Natural killer cell (primary cell): Measurements from ENCODE around the gene AMN. TPM values are rescaled to one million over a fixed set of nuclear protein-coding genes. Genes with fewer than 3 reads are reported as not detected.
A peak's percentile ranks its signal among the peaks of the same experiment; 100 is the strongest.

ENCODE experiments used
- ATAC-seq, 3 donors: fragments of 150-1000 bp in 2 of 3; fragments of 200-7000 bp in 1 of 3; cut with Tn5 transposase; 1 replicate in 1 of 3; 2 replicates in 2 of 3; pipeline ENCODE4 v1.10.0; 2021; ENCODE audit warnings: mild to moderate bottlenecking in 2 of 3, moderate library complexity in 2 of 3
- DNase-seq, 2 donors: peaks; one replicate each; pipeline versions ENCODE4 v3.0.0 to v3.0.0-alpha.2; 2013 to 2021; ENCODE audit warnings: mixed read lengths in 1 of 2
- H3K27ac ChIP-seq: one replicate; pipeline ENCODE4 v1.5.1; 2013; ENCODE audit warnings: mild to moderate bottlenecking, low read length
- H3K27me3 ChIP-seq: one replicate; pipeline ENCODE4 v1.6.1; 2013; ENCODE audit warnings: low read length; ENCODE audit not compliant: control insufficient read depth, insufficient read depth
- H3K36me3 ChIP-seq: one replicate; pipeline ENCODE4 v1.6.1; 2013; ENCODE audit warnings: low read length; ENCODE audit not compliant: control insufficient read depth, insufficient read depth
- H3K4me1 ChIP-seq: one replicate; pipeline ENCODE4 v1.6.1; 2013; ENCODE audit warnings: low read length; ENCODE audit not compliant: control insufficient read depth, insufficient read depth
- H3K4me3 ChIP-seq: one replicate; pipeline ENCODE4 v1.5.1; 2013; ENCODE audit warnings: low read length
- H3K9me3 ChIP-seq: one replicate; pipeline ENCODE4 v1.6.1; 2013; ENCODE audit warnings: low read length; ENCODE audit not compliant: control insufficient read depth, insufficient read depth
- H3K27ac Mint-ChIP-seq, 2 donors: one replicate each; pipeline ENCODE4 v1.8.0; 2022; ENCODE audit warnings: mild to moderate bottlenecking in 2 of 2, mixed read lengths in 2 of 2, moderate library complexity in 1 of 2
- H3K27me3 Mint-ChIP-seq, 2 donors: one replicate each; pipeline ENCODE4 v1.8.0; 2022; ENCODE audit warnings: low read depth in 2 of 2, mixed read lengths in 2 of 2
- H3K36me3 Mint-ChIP-seq: one replicate; pipeline ENCODE4 v1.8.0; 2022; ENCODE audit warnings: mixed read lengths
- H3K4me1 Mint-ChIP-seq, 2 donors: one replicate each; pipeline ENCODE4 v1.8.0; 2022; ENCODE audit warnings: mixed read lengths in 2 of 2
- H3K4me3 Mint-ChIP-seq: one replicate; pipeline ENCODE4 v1.8.0; 2022; ENCODE audit warnings: mild to moderate bottlenecking, moderate library complexity, mixed read lengths
- H3K9me3 Mint-ChIP-seq, 2 donors: one replicate each; pipeline ENCODE4 v1.8.0; 2022; ENCODE audit warnings: mixed read lengths in 2 of 2
- WGBS: methylation state at CpG from one replicate; pipeline ENCODE4 v1.1.7; 2013; ENCODE audit warnings: missing lambda C conversion rate; ENCODE audit not compliant: insufficient coverage; 5-methylcytosine and 5-hydroxymethylcytosine counted together
- intact Hi-C: fragments of 100-400 bp; cut with micrococcal nuclease; formaldehyde crosslinking; loops from one replicate; pipeline ENCODE4 v1.14.2; 2022
- total RNA-seq, 4 donors: library from RNA; stranded (reverse); fragments of 120-200 nt in 1 of 4; gene quantifications; one replicate each; pipeline versions ENCODE4 v1.2.3 to v1.2.4, GENCODE V29; 2013 to 2022
- TF ChIP-seq, protein P1 (sequence below): fragments of 200-600 bp; IDR thresholded peaks from one replicate; pipeline ENCODE4 v1.8.0; 2022; ENCODE audit warnings: antibody characterized with exemption

AMN gene
- total RNA-seq, 3 donors from 2014 or later (not counting 1 experiment from before 2014, with no cell fraction given): 0.24 to 2.4 (median 2.0) TPM

DNA sequence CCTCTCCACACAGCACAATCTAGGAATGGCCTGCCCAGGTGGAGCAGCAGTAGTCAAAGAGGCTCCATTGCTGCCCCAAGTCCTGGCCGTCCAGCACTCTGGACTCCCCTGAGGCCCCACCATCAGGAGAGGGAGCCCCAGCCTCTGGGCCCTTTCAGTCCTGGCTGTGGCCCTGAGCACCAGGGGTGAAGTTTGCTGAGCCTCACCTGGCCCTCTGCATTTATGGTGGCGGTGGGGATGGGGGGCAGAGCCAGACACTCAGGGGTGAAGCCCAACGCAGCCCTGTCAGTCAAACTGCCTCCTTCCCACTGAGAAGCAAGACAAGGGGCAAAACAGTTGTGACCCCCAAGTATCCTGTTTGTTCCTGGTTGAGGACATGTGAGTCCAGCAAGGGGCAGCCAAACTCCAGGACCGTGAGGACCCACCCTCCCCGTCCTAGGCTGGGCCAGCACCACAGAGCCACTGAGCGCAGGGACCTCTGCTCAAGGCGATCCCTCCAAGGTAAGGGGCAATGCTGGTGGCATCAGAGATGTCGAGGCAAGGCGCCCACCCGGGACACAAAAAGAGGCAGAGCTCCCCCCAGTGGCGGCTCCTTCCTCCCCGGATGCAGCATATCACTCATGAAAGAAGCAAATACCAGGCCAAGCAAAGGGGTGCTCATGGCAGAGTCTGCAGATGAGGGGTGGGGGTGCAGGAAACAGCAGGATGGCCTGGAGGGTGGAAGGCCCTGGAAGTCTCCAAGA lies 4.8 kb upstream of the AMN start:
- Mint-ChIP-seq H3K36me3 (no peaks in the 10 kb centered on the region), H3K9me3 (no peaks in the 10 kb centered on the region), H3K4me3 (no peak overlapping the region), H3K4me1 (no peaks in the 10 kb centered on the region), H3K27me3 (no peaks in the 10 kb centered on the region), H3K27ac (no peak overlapping the region)
- ATAC-seq (peak in 2 of 3 donors; percentile 52 to 61), DNase-seq (peak; percentile 38 to 71)
- TF ChIP-seq, protein P1, sequence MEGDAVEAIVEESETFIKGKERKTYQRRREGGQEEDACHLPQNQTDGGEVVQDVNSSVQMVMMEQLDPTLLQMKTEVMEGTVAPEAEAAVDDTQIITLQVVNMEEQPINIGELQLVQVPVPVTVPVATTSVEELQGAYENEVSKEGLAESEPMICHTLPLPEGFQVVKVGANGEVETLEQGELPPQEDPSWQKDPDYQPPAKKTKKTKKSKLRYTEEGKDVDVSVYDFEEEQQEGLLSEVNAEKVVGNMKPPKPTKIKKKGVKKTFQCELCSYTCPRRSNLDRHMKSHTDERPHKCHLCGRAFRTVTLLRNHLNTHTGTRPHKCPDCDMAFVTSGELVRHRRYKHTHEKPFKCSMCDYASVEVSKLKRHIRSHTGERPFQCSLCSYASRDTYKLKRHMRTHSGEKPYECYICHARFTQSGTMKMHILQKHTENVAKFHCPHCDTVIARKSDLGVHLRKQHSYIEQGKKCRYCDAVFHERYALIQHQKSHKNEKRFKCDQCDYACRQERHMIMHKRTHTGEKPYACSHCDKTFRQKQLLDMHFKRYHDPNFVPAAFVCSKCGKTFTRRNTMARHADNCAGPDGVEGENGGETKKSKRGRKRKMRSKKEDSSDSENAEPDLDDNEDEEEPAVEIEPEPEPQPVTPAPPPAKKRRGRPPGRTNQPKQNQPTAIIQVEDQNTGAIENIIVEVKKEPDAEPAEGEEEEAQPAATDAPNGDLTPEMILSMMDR: peak; percentile 45
- Histone ChIP-seq H3K4me3 (no peak overlapping the region), H3K36me3 (no peaks in the 10 kb centered on the region), H3K27me3 (peaks cover 3% of the 10 kb centered on the region), H3K9me3 (no peaks in the 10 kb centered on the region), H3K4me1 (peaks cover 18% of the 10 kb centered on the region), H3K27ac (no peak overlapping the region)
- intact Hi-C loops: loop anchor here (1.0 to 10.0 kb wide), 2 partner anchors 143 to 223 kb away; partner anchors contain the start of gene TRAF3
- WGBS: 43% methylated on average over 11 of the region's 12 CpGs

DNA sequence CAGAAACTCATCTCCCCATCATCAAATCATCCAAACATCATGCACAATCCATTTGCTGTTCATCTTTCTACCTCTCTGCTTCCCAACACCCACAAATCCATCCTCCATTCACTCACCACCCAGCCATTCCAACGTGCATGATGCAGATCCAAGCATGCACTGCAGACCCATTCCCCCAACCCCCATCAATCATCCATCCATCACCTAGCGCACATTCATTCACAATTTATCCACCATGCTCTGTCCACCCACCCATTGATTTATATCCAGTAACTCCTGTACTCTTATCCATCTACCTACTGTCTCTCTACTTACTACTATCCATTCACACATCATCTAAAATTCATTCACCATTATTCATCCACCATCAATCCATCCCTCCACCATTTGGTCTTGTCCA lies 4.0 kb upstream of the AMN start:
- ATAC-seq (no peak), DNase-seq (no peak)
- no peak overlapping the region for H3K27ac Mint-ChIP-seq
- intact Hi-C loops: loop anchor here (1.0 to 10.0 kb wide), 2 partner anchors 144 to 224 kb away; partner anchors contain the start of gene TRAF3
- peaks cover 3% of the 10 kb centered on the region for H3K27me3 ChIP-seq
- TF ChIP-seq, protein P1: no peak
- no peaks in the 10 kb centered on the region for H3K36me3 Mint-ChIP-seq
- H3K4me3 ChIP-seq: no peak overlapping the region
- no peak overlapping the region for H3K4me3 Mint-ChIP-seq
- H3K9me3 Mint-ChIP-seq: no peaks in the 10 kb centered on the region
- no peaks in the 10 kb centered on the region for H3K36me3 ChIP-seq
- no peak overlapping the region for H3K27ac ChIP-seq
- peaks cover 0 to 3% of the 10 kb centered on the region in 2 donors for H3K27me3 Mint-ChIP-seq
- no peaks in the 10 kb centered on the region for H3K9me3 ChIP-seq
- peaks cover 26% of the 10 kb centered on the region for H3K4me1 ChIP-seq
- H3K4me1 Mint-ChIP-seq: no peaks in the 10 kb centered on the region
- WGBS: 66% methylated on average over 2 of the region's 2 CpGs

DNA sequence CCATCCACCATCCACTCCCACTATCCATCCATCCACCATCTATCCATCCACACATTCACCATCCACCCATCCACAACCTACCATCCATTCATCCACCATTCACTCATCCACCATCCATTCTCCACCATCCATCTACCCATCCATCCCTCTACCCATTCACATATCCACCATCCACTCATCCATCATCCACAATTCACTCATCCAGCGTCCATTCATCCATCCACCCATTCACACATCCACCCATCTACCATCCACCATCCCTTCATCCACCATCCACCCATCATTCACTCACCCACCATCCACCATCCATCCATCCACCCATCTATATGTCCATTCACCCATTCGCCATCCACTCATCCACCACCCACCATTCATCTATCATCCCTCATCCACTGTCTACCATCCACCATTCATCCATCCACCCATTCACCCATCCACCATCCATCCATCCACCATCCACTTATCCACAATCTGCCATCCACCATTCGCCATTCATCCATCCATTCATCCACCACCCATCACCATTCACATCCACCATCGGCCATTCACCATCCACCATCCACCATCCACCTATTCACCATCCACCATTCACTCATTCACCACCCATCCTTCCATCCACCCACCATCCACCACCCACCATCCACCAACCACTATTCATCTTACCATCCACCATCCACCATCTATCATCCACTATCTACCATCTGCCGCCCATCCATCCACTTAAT lies 2.0 kb upstream of the AMN start:
- Mint-ChIP-seq H3K4me3 (no peak overlapping the region), H3K4me1 (no peaks in the 10 kb centered on the region), H3K36me3 (no peaks in the 10 kb centered on the region), H3K9me3 (no peaks in the 10 kb centered on the region), H3K27ac (no peak overlapping the region), H3K27me3 (peaks cover under 1 to 9% of the 10 kb centered on the region in 2 donors)
- peaks cover 28% of the 10 kb centered on the region for H3K4me1 ChIP-seq
- intact Hi-C loops: no loop called here
- H3K27me3 ChIP-seq: peaks cover 14% of the 10 kb centered on the region
- H3K9me3 ChIP-seq: no peaks in the 10 kb centered on the region
- DNase-seq: no peak
- WGBS: 96% methylated on average over 5 of the region's 5 CpGs
- H3K27ac ChIP-seq: no peak overlapping the region
- no peaks in the 10 kb centered on the region for H3K36me3 ChIP-seq
- no peak for ATAC-seq
- no peak overlapping the region for H3K4me3 ChIP-seq
- TF ChIP-seq, protein P1: no peak
